Measurements from ENCODE around the gene VEGFB.

The VEGFB gene

GRCh38 chr11:64229744-64230170, 4.6 kb upstream of the VEGFB start:
- no peak for TF ChIP-seq CTCF (conservative IDR thresholded peaks at IDR 0.05; ENCODE audit: low read depth)
- ChIA-PET CTCF (interaction anchor here (0.6 kb wide), 1 partner anchor 1550 kb away, joined by 3 read pairs; no protein-coding TSS in a partner anchor), POLR2A (ENCODE audit: low non-redundant PET) (no interaction called here)
- peak overlapping the region; percentile 98 for H3K27ac ChIP-seq
- DNase-seq (ENCODE audit: low spot score): no peak

- peak within 1 kb of the TSS; percentile 98 for H3K27ac ChIP-seq
- POLR2A ChIA-PET (ENCODE audit: low non-redundant PET): interaction anchor here (0.5 kb wide), 1 partner anchor 94 kb away, joined by 3 read pairs; no protein-coding TSS in a partner anchor
- DNase-seq (ENCODE audit: low spot score): no peak
- no peak for TF ChIP-seq CTCF (conservative IDR thresholded peaks at IDR 0.05; ENCODE audit: low read depth)
- CTCF ChIA-PET: interaction anchor here (0.6 kb wide), 2 partner anchors 77 to 1549 kb away, joined by 3 to 4 read pairs; no protein-coding TSS in a partner anchor
Measured at GRCh38 chr11:64230171-64230984, 4.0 kb upstream of the VEGFB start, which contains the start of gene DNAJC4. Gene DNAJC4, plus strand, starts transcription at chr11:64230548. Its CDS starts 307 bp downstream, at chr11:64230855.

GRCh38 chr11:64230985-64231365, 3.4 kb upstream of the VEGFB start:
- H3K27ac ChIP-seq: peak overlapping the region; percentile 98
- DNase-seq (ENCODE audit: low spot score): no peak
- no peak for TF ChIP-seq CTCF (conservative IDR thresholded peaks at IDR 0.05; ENCODE audit: low read depth)
- ChIA-PET CTCF (interaction anchor here (1.7 kb wide), 1 partner anchor 70 kb away, joined by 6 read pairs; the partner anchor contains the start of gene CATSPERZ), POLR2A (ENCODE audit: low non-redundant PET) (no interaction called here)

GRCh38 chr11:64231546-64231945, 2.8 kb upstream of the VEGFB start:
- CTCF ChIA-PET: interaction anchor here (1.7 kb wide), 1 partner anchor 69 kb away, joined by 6 read pairs; the partner anchor contains the start of gene CATSPERZ

GRCh38 chr11:64232182-64232966, 2.0 kb upstream of the VEGFB start:
- CTCF ChIA-PET: interaction anchor here (0.6 to 1.7 kb wide), 4 partner anchors 19 to 382 kb away, joined by 3 to 6 read pairs (median 4); partner anchors contain the start of genes CATSPERZ and PLCB3
- TF ChIP-seq CTCF (conservative IDR thresholded peaks at IDR 0.05; ENCODE audit: low read depth): no peak
- POLR2A ChIA-PET (ENCODE audit: low non-redundant PET): interaction anchor here (0.6 to 1.0 kb wide), 3 partner anchors 9 to 99 kb away, joined by 3 read pairs; partner anchors contain the start of gene FKBP2
- H3K27ac ChIP-seq: peak overlapping the region; percentile 98
- no peak for DNase-seq (ENCODE audit: low spot score)

More at GRCh38 chr11:64231546-64231945, 2.8 kb upstream of the VEGFB start:
- DNase-seq (ENCODE audit: low spot score): no peak
- TF ChIP-seq CTCF (conservative IDR thresholded peaks at IDR 0.05; ENCODE audit: low read depth): no peak
- peak overlapping the region; percentile 98 for H3K27ac ChIP-seq
- POLR2A ChIA-PET (ENCODE audit: low non-redundant PET): no interaction called here

- H3K27ac ChIP-seq: peak overlapping the region; percentile 98
- ChIA-PET CTCF (interaction anchor here (0.6 to 1.7 kb wide), 5 partner anchors 19 to 382 kb away, joined by 3 to 6 read pairs (median 3); partner anchors contain the start of genes CATSPERZ and PLCB3), POLR2A (ENCODE audit: low non-redundant PET) (interaction anchor here (0.6 to 1.0 kb wide), 3 partner anchors 8 to 99 kb away, joined by 3 read pairs; partner anchors contain the start of gene FKBP2)
- TF ChIP-seq CTCF (conservative IDR thresholded peaks at IDR 0.05; ENCODE audit: low read depth): no peak
- no peak for DNase-seq (ENCODE audit: low spot score)
Measured at GRCh38 chr11:64232967-64233315, 1.4 kb upstream of the VEGFB start.
